Islet of Langerhans (tissue), 1 donor: ENCODE data around the gene ARHGAP9.
"Not testable (repeated sequence)": the region's sequence is repeated elsewhere in the genome, so short reads cannot be mapped to it uniquely, and the experiment has no call there.

Experiments
- FAIRE-seq: peaks from one replicate; lab custom pipeline; 2011; peaks lifted over from hg19 to GRCh38; lab: Jason Lieb, UNC

ARHGAP9 gene

DNA sequence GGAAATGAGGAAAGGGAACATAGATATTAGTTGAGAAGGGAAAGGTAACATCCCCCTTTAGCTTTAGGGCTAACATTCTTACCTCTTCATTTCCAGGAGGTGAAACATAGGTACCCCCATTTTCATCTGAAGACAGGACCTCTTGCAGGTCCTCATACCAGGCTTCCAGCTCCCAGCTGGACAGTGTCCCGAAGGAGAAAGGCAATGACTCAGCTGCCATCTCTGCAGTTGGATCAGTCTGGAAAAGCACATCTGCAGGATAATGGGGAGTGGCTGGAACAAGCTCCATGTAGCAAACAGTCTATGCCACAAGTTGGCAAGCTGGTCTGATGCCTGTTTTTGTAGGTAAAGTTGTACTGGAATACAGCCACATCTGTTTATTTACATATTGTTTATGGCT is 37.5 kb upstream of the ARHGAP9 start:
- no peak for FAIRE-seq

DNA sequence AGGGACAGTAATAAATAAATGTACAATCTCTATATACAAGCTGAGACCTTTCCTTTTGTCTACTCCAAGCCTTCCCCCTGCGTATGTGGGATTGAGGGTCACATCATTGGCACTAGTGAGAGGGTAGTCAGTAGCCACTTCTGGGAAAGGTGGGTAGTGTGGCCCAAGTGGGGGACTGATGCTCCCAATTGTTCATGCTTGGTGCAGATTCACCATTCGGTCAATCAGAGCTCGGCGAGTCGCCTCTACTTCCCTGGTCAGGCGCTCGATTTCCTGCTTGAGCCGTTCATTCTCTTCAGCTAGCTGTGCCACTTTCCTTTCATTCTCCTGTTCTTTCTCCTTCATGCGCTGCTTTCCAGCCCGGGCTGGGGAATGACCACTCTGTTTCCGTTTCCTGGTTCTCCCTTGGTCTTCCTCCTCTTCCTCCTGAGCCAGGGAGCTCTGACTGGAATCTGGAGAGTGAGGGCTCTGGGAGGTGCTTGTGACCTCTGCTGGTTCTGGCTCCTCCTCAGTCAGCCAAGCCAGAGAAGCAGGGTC is 37.0 kb upstream of the ARHGAP9 start:
- FAIRE-seq, result no peak

DNA sequence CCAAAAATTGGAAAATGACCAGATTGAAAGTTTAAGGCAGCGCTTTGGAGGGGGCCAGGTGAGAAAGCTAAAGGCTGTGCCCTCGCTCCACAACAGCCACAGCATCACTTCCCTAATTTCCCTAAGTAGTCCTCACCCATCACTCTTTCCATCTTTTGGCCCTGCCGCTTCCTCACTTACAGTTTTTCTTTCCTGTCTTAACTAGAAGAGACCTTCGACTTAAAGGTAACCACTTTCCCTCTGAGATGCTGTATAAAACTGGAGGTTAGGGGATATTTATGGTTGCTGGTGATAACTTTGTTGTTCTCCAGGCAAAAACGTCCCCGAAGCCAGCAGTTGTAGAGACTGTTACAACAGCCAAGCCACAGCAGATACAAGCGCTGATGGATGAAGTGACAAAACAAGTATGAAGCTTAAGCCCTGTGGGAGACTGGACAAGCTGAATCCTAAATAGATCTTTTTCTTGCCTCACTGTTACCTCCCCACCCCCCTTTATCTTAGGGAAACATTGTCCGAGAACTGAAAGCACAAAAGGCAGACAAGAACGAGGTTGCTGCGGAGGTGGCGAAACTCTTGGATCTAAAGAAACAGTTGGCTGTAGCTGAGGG is 36.4 kb upstream of the ARHGAP9 start:
- no peak for FAIRE-seq

DNA sequence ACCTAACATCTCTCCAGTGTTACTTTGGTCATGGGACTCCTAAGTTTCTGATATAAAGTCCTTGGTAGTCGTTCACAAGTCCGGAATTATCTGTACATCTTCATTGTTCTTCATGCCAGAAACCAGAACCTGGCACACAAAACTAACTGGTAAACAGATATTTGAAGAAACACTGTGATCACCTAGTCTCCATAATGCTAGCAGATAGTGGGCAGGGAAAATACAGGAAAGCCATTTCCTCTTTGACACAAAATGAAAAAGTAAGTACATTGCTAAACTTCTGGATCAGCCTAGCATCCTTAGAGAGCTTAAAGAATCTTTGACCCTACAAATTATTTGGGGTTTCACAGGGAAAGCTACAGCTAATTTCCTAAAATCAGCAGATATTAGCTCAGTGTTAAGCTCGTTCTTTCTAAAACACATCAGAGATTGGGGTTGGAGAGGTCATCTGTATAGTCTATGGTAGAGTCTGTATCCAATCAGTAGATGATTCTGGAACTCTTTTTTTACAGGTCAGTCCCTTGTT is 35.8 kb upstream of the ARHGAP9 start:
- FAIRE-seq, result no peak

DNA sequence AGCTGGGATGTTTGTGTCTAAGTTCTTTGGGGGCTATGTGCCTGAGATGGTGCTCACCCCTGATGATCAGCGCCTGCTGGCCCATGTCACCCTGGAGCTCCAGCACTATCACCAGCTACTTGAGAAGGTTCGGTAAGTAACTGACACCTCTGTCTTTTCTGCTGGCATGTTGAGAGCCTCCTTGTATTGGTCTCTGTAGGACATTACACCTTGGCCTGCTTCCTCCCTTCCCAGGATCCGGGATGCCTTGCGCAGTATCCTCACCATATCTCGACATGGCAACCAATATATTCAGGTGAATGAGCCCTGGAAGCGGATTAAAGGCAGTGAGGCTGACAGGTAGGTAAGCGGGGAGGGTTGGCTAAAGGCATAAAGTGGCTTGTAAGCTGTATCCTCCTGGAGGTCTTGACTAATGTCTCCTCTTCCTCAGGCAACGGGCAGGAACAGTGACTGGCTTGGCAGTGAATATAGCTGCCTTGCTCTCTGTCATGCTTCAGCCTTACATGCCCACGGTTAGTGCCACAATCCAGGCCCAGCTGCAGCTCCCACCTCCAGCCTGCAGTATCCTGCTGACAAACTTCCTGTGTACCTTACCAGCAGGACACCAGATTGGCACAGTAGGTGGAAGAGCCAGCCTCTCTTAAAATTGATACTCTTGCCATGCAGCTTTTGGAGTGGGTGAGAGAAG is 35.2 kb upstream of the ARHGAP9 start:
- no peak for FAIRE-seq

DNA sequence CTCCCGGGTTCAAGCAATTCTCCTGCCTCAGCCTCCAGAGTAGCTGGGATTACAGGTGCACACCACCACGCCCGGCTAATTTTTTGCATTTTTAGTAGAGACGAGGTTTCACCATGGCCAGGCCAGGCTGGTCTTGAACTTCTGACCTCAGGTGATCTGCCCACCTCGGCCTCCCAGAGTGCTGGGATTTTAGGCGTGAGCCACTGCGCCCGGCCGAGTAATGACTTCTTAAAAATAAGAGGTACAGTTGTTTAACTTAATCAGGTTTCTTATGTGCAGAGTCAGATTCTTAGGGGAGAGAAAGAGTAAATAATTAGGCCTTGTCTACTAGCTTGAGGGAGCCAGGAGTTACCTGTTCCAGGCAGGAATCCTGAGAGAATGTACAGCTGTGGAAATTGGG is 34.6 kb upstream of the ARHGAP9 start:
- not testable (repeated sequence) for FAIRE-seq

DNA sequence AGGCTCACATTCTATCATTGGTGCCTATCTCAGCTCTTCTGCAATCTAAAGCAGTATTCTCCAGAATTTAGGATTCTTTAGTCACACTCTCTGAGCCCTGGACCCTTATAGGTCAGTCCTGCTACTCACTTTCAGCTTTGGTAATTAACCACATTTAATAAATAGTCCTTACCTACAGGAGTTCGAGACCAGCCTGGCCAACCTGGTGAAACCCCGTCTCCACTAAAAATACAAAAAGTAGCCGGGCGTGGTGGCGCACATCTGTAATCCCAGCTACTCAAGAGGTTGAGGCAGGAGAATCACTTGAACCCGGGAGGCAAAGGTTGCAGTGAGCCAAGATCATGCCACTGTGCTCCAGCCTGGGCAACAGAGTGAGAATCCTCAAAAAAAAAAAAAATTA is 34.0 kb upstream of the ARHGAP9 start:
- not testable (repeated sequence) for FAIRE-seq

DNA sequence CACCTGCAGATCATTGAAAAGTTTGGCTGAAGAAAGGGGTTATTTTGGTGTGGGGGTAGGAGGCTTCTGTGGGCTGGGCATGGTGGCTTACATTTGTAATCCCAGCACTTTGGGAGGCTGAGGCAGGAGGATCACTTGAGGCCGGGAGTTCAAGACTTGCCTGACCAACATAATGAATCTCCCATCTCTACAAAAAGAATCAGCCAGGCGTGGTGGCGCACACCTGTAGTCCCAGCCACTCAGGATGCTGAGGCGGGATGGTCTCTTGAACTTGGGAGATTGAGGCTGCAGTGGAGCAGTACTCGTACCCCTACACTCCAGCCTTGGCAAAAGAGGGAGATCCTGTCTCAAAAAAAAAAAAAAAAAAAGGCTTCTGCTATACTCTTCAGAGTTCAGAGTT is 33.6 kb upstream of the ARHGAP9 start:
- FAIRE-seq, result no peak

DNA sequence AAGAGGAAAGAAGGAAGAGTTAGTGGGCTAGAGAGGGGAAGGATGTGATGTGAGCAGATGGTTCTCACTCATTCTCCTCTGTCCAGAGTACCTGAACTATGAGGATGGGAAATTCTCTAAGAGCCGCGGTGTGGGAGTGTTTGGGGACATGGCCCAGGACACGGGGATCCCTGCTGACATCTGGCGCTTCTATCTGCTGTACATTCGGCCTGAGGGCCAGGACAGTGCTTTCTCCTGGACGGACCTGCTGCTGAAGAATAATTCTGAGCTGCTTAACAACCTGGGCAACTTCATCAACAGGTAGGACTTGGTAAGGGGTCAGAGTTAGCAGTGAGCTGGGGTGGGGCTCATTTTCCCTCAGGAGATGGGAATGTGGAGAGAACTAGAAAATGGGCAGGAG is 33.0 kb upstream of the ARHGAP9 start:
- no peak for FAIRE-seq

DNA sequence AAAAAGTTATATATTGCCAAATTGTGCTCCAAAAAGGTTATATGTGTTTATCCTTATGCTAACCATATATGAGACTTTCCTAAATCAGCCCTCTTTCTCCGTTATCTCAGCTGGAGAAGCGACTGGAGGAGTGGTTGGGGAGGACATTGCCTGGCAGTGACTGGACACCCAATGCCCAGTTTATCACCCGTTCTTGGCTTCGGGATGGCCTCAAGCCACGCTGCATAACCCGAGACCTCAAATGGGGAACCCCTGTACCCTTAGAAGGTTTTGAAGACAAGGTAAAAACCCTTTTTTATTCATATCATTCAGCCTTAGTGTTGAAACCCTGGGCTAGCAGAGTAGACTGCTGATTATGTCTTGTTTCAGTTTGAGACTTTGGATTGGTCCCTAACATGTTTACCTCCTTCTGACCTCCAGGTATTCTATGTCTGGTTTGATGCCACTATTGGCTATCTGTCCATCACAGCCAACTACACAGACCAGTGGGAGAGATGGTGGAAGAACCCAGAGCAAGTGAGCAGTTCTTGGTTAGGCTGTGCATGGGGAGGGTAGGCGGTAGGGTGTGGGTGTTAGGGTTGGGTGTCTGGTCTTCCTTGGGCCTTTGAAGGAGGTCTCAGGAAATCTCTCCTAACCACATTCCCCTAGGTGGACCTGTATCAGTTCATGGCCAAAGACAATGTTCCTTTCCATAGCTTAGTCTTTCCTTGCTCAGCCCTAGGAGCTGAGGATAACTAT is 32.1 kb upstream of the ARHGAP9 start:
- FAIRE-seq, result no peak

DNA sequence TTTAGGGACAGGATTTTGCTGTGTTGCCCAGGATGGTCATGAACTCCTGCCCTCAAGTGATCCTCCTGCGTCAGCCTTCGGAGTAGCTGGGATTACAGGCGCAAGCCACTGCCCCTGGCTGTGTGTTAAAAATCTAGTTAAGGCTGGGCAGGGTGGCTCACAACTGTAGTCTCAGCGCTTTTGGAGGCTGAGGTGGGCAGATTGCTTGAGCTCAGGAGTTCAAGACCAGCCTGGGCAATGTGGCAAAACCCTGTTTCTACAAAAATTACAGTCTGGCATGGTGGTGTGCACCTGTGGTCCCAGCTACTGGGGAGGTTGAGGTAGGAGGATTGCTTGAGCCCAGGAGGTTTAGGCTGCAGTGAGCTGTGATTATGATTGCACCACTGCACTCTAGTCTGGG is 31.5 kb upstream of the ARHGAP9 start:
- no peak for FAIRE-seq

DNA sequence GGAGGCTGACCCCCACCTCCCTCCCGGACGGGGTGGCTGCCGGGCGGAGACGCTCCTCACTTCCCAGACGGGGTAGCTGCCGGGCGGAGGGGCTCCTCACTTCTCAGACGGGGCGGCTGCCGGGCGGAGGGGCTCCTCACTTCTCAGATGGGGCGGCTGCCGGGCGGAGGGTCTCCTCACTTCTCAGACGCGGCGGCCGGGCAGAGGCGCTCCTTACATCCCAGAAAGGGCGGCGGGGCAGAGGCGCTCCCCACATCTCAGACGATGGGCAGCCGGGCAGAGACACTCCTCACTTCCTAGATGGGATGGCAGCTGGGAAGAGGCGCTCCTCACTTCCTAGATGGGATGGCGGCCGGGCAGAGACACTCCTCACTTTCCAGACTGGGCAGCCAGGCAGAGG is 28.1 kb upstream of the ARHGAP9 start:
- FAIRE-seq, result not testable (repeated sequence)

DNA sequence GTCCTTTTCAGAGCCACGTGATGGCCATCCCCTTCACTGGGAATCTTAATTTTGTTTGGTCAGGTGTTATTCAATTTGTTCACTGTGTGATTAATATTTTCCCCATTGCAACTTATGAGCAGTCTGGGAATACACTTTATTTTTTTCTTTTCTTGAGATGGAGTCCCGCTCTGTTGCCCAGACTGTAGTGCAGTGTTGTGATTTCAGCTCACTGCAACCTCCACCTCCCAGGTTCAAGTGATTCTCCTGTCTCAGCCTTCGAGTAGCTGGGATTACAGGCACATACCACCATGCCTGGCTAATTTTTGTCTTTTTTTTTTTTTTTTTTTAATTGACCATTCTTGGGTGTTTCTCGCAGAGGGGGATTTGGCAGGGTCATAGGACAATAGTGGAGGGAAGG is 26.9 kb upstream of the ARHGAP9 start:
- FAIRE-seq, result not testable (repeated sequence)

DNA sequence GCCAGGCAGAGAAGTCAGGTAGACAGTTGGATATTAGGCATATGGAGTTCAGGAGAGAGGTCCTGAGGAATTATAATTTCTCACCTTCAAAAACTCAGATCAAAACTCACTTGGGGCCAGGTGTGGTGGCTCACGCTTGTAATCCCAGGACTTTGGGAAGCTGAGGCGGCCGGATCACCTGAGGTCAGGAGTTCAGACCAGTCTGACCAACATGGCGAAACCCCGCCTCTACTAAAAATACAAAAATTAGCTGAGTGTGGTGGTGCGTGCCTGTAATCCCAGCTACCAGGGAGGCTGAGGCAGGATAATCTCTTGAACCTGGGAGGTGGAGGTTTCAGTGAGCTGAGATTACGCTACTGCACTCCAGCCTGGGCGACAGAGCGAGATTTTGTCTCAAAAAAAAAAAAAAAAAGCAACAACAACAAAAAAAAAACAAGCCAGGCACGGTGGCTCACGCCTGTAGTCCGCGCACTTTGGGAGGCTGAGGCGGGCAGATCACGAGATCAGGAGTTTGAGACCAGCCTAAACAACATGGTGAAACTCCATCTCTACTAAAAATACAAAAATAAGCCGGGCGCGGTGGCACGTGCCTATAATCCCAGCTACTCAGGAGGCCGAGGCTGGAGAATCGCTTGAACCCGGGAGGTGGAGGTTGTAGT is 22.8 kb upstream of the ARHGAP9 start:
- FAIRE-seq, result not testable (repeated sequence)

DNA sequence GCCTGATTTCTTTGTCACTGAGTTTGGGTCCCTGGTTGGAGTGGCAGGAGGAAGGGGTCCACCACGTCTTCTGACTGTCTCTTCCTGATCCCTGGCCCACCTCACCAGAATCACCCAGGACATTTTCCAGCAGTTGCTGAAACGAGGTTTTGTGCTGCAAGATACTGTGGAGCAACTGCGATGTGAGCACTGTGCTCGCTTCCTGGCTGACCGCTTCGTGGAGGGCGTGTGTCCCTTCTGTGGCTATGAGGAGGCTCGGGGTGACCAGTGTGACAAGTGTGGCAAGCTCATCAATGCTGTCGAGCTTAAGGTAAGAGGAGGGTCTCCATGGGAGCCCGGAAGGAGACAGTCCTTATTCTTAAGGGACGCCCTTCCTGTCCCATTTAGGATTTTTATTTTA is 20.5 kb upstream of the ARHGAP9 start:
- no peak for FAIRE-seq

DNA sequence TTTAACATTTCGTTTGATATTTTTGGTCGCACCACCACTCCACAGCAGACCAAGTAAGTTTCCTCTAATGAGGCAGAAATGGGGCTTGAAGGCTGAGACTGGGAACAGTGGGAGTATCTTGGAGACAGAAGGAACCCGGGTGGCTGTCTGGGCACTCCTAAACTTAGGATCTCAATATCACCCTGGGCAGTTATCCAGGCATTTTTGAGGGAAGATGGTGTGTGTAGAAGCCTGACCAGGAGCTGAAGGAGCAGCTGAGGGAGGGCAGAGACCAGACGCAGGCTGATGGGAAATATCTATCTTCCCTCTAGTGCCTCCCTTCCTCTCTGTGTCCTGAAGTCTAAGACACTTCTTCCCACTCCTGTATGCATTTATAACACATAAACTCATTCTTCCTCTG is 18.9 kb upstream of the ARHGAP9 start:
- no peak for FAIRE-seq

DNA sequence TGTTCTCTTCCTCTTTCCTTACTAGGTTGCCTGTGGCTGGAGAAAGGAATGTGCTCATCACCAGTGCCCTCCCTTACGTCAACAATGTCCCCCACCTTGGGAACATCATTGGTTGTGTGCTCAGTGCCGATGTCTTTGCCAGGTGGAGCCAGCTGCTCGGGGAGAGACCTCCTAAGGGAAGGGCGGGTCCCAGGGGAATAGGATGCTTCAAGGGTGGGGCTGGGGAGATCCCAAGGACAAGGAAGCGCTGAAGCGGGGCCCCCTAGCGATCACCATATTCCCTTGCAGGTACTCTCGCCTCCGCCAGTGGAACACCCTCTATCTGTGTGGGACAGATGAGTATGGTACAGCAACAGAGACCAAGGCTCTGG is 18.5 kb upstream of the ARHGAP9 start:
- FAIRE-seq, result no peak

DNA sequence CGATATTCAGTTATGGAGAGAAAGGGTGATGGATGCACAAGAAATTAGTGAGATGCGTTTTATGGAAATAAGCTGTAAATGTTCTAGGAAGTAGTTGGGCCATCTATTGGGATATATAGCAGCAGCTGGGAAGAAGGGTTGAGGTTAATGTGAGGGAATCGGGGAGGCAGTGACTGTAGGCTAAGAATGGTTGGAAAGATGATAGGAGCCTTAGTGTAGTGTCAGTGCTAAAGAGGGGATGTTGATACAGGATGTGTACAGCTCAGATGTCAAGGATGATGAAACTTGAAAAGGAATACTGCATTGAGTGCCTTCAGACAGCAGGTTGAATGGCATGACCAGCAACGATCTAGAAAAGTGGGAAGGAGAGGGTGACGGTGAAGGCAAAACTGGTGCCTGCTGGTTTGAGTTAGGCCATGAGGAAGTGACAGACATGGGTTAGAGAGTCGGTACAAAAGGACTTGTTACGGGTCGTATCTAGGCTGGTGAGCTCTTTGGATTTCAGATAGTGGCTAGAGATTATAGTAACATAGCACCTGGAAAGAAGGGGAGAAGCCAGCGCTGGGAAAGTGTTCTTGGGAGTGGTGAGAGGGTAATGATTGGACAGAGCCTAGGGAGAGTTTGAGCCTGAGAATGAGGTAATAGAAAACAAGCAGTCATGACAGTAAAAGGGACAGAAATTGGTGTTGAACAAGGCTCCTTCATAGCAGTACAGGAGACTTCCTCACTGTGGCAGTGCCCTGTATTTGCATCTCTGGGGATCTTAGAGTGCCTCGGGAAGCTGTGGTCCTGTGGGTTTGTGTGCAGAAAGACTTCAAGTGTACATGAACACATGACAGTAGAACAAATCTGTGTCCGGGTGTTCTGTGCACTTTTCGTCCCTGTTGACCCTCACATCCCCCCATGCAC is 17.8 kb upstream of the ARHGAP9 start:
- FAIRE-seq, result no peak

DNA sequence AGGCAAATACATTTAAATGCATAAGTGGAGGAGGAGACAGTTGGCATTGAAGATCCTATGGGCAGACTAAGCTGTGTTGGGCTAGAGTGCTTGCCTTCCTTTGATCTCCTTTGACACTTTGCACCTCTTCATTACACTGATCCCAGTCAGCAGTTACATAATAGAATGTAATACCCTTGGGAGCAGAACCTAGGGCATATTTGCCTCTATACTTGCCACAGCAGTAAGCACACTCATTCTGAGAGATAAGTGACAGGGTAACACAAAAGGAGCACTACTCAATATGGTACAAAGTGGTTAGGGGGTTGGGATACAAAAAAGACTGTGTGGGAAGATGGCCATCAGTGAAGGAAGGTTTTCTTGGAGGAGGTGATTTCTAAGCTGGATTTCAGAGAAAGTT is 17.2 kb upstream of the ARHGAP9 start:
- no peak for FAIRE-seq

DNA sequence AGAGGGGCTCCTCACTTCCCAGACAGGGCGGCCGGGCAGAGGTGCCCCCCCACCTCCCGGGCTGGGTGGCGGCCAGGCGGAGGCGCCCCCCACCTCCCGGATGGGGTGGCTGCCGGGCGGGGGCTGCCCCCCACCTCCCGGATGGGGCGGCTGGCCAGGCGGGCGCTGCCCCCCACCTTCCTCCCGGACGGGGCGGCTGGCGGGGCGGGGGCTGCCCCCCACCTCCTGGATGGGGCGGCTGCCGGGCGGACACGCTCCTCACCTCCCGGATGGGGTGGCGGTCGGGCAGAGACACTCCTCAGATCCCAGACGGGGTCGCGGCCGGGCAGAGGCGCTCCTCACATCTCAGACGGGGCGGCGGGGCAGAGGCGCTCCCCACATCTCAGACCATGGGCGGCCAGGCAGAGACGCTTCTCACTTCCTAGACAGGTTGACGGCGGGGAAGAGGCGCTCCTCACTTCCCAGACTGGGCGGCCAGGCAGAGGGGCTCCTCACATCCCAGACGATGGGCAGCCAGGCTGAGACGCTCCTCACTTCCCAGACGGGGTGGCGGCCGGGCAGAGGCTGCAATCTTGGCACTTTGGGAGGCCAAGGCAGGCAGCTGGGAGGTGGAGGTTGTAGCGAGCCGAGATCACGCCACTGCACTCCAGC is 15.5 kb upstream of the ARHGAP9 start:
- not testable (repeated sequence) for FAIRE-seq
